ENCODE data around the gene SUGT1. TPM values are rescaled to one million over a fixed set of nuclear protein-coding genes. Genes with fewer than 3 reads are reported as not detected.

Gene SUGT1
- total RNA-seq, 1 donor from 2014 or later, result 48.4 TPM

GRCh38 chr13:52744842-52745375 is 92.3 kb downstream of the SUGT1 start:
- H3K9me3 Mint-ChIP-seq (ENCODE audit: unreplicated experiment), result no peaks in the 10 kb centered on the region

GRCh38 chr13:52746141-52746540 is 93.5 kb downstream of the SUGT1 start:
- no peak overlapping the region for H3K27ac Mint-ChIP-seq (ENCODE audit: unreplicated experiment)
- no peaks in the 10 kb centered on the region for H3K36me3 Mint-ChIP-seq (ENCODE audit: unreplicated experiment)
- no peak for DNase-seq (ENCODE audit: extremely low spot score, unreplicated experiment)
- no peaks in the 10 kb centered on the region for H3K27me3 Mint-ChIP-seq (ENCODE audit: unreplicated experiment)
- H3K9me3 Mint-ChIP-seq (ENCODE audit: unreplicated experiment), result no peaks in the 10 kb centered on the region
- no peak for TF ChIP-seq CTCF (IDR thresholded peaks at IDR 0.05)
- no peaks in the 10 kb centered on the region for H3K4me1 Mint-ChIP-seq (ENCODE audit: unreplicated experiment)
- no peak overlapping the region for H3K4me3 Mint-ChIP-seq (ENCODE audit: unreplicated experiment)

More at GRCh38 chr13:52744842-52745375, 92.3 kb downstream of the SUGT1 start:
- H3K27me3 Mint-ChIP-seq (ENCODE audit: unreplicated experiment), result no peaks in the 10 kb centered on the region
- no peak for DNase-seq (ENCODE audit: extremely low spot score, unreplicated experiment)
- H3K36me3 Mint-ChIP-seq (ENCODE audit: unreplicated experiment), result no peaks in the 10 kb centered on the region
- H3K4me1 Mint-ChIP-seq (ENCODE audit: unreplicated experiment), result no peaks in the 10 kb centered on the region
- no peak for TF ChIP-seq CTCF (IDR thresholded peaks at IDR 0.05)
- no peak overlapping the region for H3K27ac Mint-ChIP-seq (ENCODE audit: unreplicated experiment)
- H3K4me3 Mint-ChIP-seq (ENCODE audit: unreplicated experiment), result no peak overlapping the region

DNA sequence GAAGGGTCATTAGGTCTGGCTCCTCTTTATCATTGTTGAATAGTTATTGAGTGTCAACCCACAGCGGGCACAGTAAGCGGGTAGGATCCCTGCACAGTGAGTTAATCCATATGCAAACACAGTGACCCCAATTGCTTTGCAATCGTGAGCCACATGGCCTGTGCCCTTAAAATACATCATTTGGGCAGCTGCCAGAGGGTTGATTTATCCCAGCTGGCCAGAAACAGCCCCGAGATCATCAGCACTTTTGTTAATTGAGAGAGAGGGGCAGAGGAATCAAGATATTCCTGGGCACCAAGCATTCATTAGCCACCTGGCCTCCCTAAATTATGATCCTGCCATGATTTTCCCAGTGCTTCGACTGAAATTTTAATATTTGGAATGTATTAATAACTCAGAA is 96.8 kb downstream of the SUGT1 start:
- TF ChIP-seq CTCF (IDR thresholded peaks at IDR 0.05), result no peak
- Mint-ChIP-seq H3K36me3 (ENCODE audit: unreplicated experiment) (no peaks in the 10 kb centered on the region), H3K4me3 (ENCODE audit: unreplicated experiment) (no peak overlapping the region), H3K4me1 (ENCODE audit: unreplicated experiment) (no peaks in the 10 kb centered on the region), H3K9me3 (ENCODE audit: unreplicated experiment) (no peaks in the 10 kb centered on the region), H3K27me3 (ENCODE audit: unreplicated experiment) (no peaks in the 10 kb centered on the region), H3K27ac (ENCODE audit: unreplicated experiment) (no peak overlapping the region)
- no peak for DNase-seq (ENCODE audit: extremely low spot score, unreplicated experiment)

Other genes starting within 250 kb of the SUGT1 start
- gene THSD1, start 246.7 kb upstream of the SUGT1 start, total RNA-seq, result 3.1 and 3.7 TPM in 2 replicates
- gene VPS36, start 202.2 kb upstream of the SUGT1 start, total RNA-seq, result 43.6 and 44.3 TPM in 2 replicates
- 24.5 and 25.8 TPM in 2 replicates for gene CKAP2, start 197.4 kb upstream of the SUGT1 start, total RNA-seq
- gene HNRNPA1L2, start 10.4 kb upstream of the SUGT1 start, total RNA-seq, result 7.2 and 8.9 TPM in 2 replicates
- not detected in 2 replicates for gene CNMD, start 87.0 kb downstream of the SUGT1 start, total RNA-seq
- not detected in 2 replicates for gene PCDH8, start 195.8 kb downstream of the SUGT1 start, total RNA-seq

All from osteocyte (in vitro differentiated cells).